ENCODE data around the gene GCH1.

The GCH1 gene

GRCh38 chr14:54823757-54824549 lies 78.7 kb downstream of the GCH1 start:
- peaks cover 2% of the 10 kb centered on the region for H3K4me1 ChIP-seq (ENCODE audit: control insufficient read depth, insufficient read depth, low read length, unreplicated experiment)
- H3K27me3 ChIP-seq (ENCODE audit: insufficient read depth, low read length), result no peaks in the 10 kb centered on the region
- H3K36me3 ChIP-seq (ENCODE audit: insufficient read depth, low read length), result no peaks in the 10 kb centered on the region
- H3K4me3 ChIP-seq (ENCODE audit: low read depth, low read length), result no peak overlapping the region
- no peaks in the 10 kb centered on the region for H3K79me2 ChIP-seq (ENCODE audit: control insufficient read depth, insufficient read depth, low read length, unreplicated experiment)
- H2AFZ ChIP-seq (ENCODE audit: low read length, unreplicated experiment), result no peak overlapping the region
- no peak overlapping the region for H3K27ac ChIP-seq (ENCODE audit: low read depth, low read length)

GRCh38 chr14:54822685-54823084 lies 79.9 kb downstream of the GCH1 start:
- no peaks in the 10 kb centered on the region for H3K36me3 ChIP-seq (ENCODE audit: insufficient read depth, low read length)
- no peak overlapping the region for H3K4me3 ChIP-seq (ENCODE audit: low read depth, low read length)
- no peaks in the 10 kb centered on the region for H3K79me2 ChIP-seq (ENCODE audit: control insufficient read depth, insufficient read depth, low read length, unreplicated experiment)
- peaks cover 9% of the 10 kb centered on the region for H3K4me1 ChIP-seq (ENCODE audit: control insufficient read depth, insufficient read depth, low read length, unreplicated experiment)
- no peak overlapping the region for H2AFZ ChIP-seq (ENCODE audit: low read length, unreplicated experiment)
- no peak overlapping the region for H3K27ac ChIP-seq (ENCODE audit: low read depth, low read length)
- H3K27me3 ChIP-seq (ENCODE audit: insufficient read depth, low read length), result no peaks in the 10 kb centered on the region

GRCh38 chr14:54818201-54819133 lies 84.2 kb downstream of the GCH1 start:
- no peaks in the 10 kb centered on the region for H3K27me3 ChIP-seq (ENCODE audit: insufficient read depth, low read length)
- H2AFZ ChIP-seq (ENCODE audit: low read length, unreplicated experiment), result peak overlapping the region; percentile 76
- H3K4me3 ChIP-seq (ENCODE audit: low read depth, low read length), result peak overlapping the region; percentile 33
- no peaks in the 10 kb centered on the region for H3K36me3 ChIP-seq (ENCODE audit: insufficient read depth, low read length)
- H3K79me2 ChIP-seq (ENCODE audit: control insufficient read depth, insufficient read depth, low read length, unreplicated experiment), result no peaks in the 10 kb centered on the region
- no peak overlapping the region; the same call in 1 of the 2 replicates for H3K27ac ChIP-seq (ENCODE audit: low read depth, low read length)
- H3K4me1 ChIP-seq (ENCODE audit: control insufficient read depth, insufficient read depth, low read length, unreplicated experiment), result peaks cover 9% of the 10 kb centered on the region

GRCh38 chr14:54817506-54817905 lies 85.1 kb downstream of the GCH1 start:
- Histone ChIP-seq H3K27ac (ENCODE audit: low read depth, low read length) (no peak overlapping the region), H3K36me3 (ENCODE audit: insufficient read depth, low read length) (no peaks in the 10 kb centered on the region), H3K79me2 (ENCODE audit: control insufficient read depth, insufficient read depth, low read length, unreplicated experiment) (no peaks in the 10 kb centered on the region), H3K4me3 (ENCODE audit: low read depth, low read length) (no peak overlapping the region), H2AFZ (ENCODE audit: low read length, unreplicated experiment) (no peak overlapping the region), H3K4me1 (ENCODE audit: control insufficient read depth, insufficient read depth, low read length, unreplicated experiment) (peaks cover 9% of the 10 kb centered on the region), H3K27me3 (ENCODE audit: insufficient read depth, low read length) (peaks cover 9% of the 10 kb centered on the region)

- H3K4me3 ChIP-seq (ENCODE audit: low read depth, low read length), result no peak overlapping the region
- no peaks in the 10 kb centered on the region for H3K79me2 ChIP-seq (ENCODE audit: control insufficient read depth, insufficient read depth, low read length, unreplicated experiment)
- peaks cover 9% of the 10 kb centered on the region for H3K4me1 ChIP-seq (ENCODE audit: control insufficient read depth, insufficient read depth, low read length, unreplicated experiment)
- H3K36me3 ChIP-seq (ENCODE audit: insufficient read depth, low read length), result no peaks in the 10 kb centered on the region
- no peak overlapping the region for H2AFZ ChIP-seq (ENCODE audit: low read length, unreplicated experiment)
- H3K27me3 ChIP-seq (ENCODE audit: insufficient read depth, low read length), result peaks cover 20% of the 10 kb centered on the region
- no peak overlapping the region for H3K27ac ChIP-seq (ENCODE audit: low read depth, low read length)
Observed at GRCh38 chr14:54816450-54816849, 86.2 kb downstream of the GCH1 start.

- Histone ChIP-seq H3K4me3 (ENCODE audit: low read depth, low read length) (no peak overlapping the region), H3K27ac (ENCODE audit: low read depth, low read length) (no peak overlapping the region), H3K79me2 (ENCODE audit: control insufficient read depth, insufficient read depth, low read length, unreplicated experiment) (no peaks in the 10 kb centered on the region), H3K36me3 (ENCODE audit: insufficient read depth, low read length) (no peaks in the 10 kb centered on the region), H3K27me3 (ENCODE audit: insufficient read depth, low read length) (peaks cover 25% of the 10 kb centered on the region), H2AFZ (ENCODE audit: low read length, unreplicated experiment) (no peak overlapping the region), H3K4me1 (ENCODE audit: control insufficient read depth, insufficient read depth, low read length, unreplicated experiment) (peaks cover 9% of the 10 kb centered on the region)
Observed at GRCh38 chr14:54815515-54815914, 87.1 kb downstream of the GCH1 start.

- H3K27ac ChIP-seq (ENCODE audit: low read depth, low read length), result no peak overlapping the region
- H3K79me2 ChIP-seq (ENCODE audit: control insufficient read depth, insufficient read depth, low read length, unreplicated experiment), result no peaks in the 10 kb centered on the region
- H3K36me3 ChIP-seq (ENCODE audit: insufficient read depth, low read length), result no peaks in the 10 kb centered on the region
- peaks cover 9% of the 10 kb centered on the region for H3K4me1 ChIP-seq (ENCODE audit: control insufficient read depth, insufficient read depth, low read length, unreplicated experiment)
- peaks cover 25% of the 10 kb centered on the region for H3K27me3 ChIP-seq (ENCODE audit: insufficient read depth, low read length)
- H3K4me3 ChIP-seq (ENCODE audit: low read depth, low read length), result no peak overlapping the region
- no peak overlapping the region for H2AFZ ChIP-seq (ENCODE audit: low read length, unreplicated experiment)
Observed at GRCh38 chr14:54815016-54815415, 87.6 kb downstream of the GCH1 start.

- H2AFZ ChIP-seq (ENCODE audit: low read length, unreplicated experiment), result no peak overlapping the region
- H3K79me2 ChIP-seq (ENCODE audit: control insufficient read depth, insufficient read depth, low read length, unreplicated experiment), result no peaks in the 10 kb centered on the region
- H3K4me1 ChIP-seq (ENCODE audit: control insufficient read depth, insufficient read depth, low read length, unreplicated experiment), result peaks cover 8% of the 10 kb centered on the region
- H3K27ac ChIP-seq (ENCODE audit: low read depth, low read length), result no peak overlapping the region
- H3K4me3 ChIP-seq (ENCODE audit: low read depth, low read length), result no peak overlapping the region
- no peaks in the 10 kb centered on the region for H3K36me3 ChIP-seq (ENCODE audit: insufficient read depth, low read length)
- peaks cover 25% of the 10 kb centered on the region for H3K27me3 ChIP-seq (ENCODE audit: insufficient read depth, low read length)
Observed at GRCh38 chr14:54814076-54814475, 88.5 kb downstream of the GCH1 start.

GRCh38 chr14:54813081-54813480 lies 89.5 kb downstream of the GCH1 start:
- peaks cover under 1% of the 10 kb centered on the region for H3K4me1 ChIP-seq (ENCODE audit: control insufficient read depth, insufficient read depth, low read length, unreplicated experiment)
- H2AFZ ChIP-seq (ENCODE audit: low read length, unreplicated experiment), result no peak overlapping the region
- no peaks in the 10 kb centered on the region for H3K36me3 ChIP-seq (ENCODE audit: insufficient read depth, low read length)
- H3K79me2 ChIP-seq (ENCODE audit: control insufficient read depth, insufficient read depth, low read length, unreplicated experiment), result no peaks in the 10 kb centered on the region
- H3K27ac ChIP-seq (ENCODE audit: low read depth, low read length), result no peak overlapping the region
- H3K27me3 ChIP-seq (ENCODE audit: insufficient read depth, low read length), result peaks cover 25% of the 10 kb centered on the region
- H3K4me3 ChIP-seq (ENCODE audit: low read depth, low read length), result no peak overlapping the region

- no peaks in the 10 kb centered on the region for H3K4me1 ChIP-seq (ENCODE audit: control insufficient read depth, insufficient read depth, low read length, unreplicated experiment)
- no peak overlapping the region for H3K27ac ChIP-seq (ENCODE audit: low read depth, low read length)
- peaks cover 25% of the 10 kb centered on the region for H3K27me3 ChIP-seq (ENCODE audit: insufficient read depth, low read length)
- no peaks in the 10 kb centered on the region for H3K36me3 ChIP-seq (ENCODE audit: insufficient read depth, low read length)
- no peaks in the 10 kb centered on the region for H3K79me2 ChIP-seq (ENCODE audit: control insufficient read depth, insufficient read depth, low read length, unreplicated experiment)
- H2AFZ ChIP-seq (ENCODE audit: low read length, unreplicated experiment), result no peak overlapping the region
- no peak overlapping the region for H3K4me3 ChIP-seq (ENCODE audit: low read depth, low read length)
Observed at GRCh38 chr14:54812617-54813016, 90.0 kb downstream of the GCH1 start.
